HG02798 (cell line): ENCODE results near the gene DMRTA2.

Experiments
- ATAC-seq: cut with Tn5 transposase; IDR thresholded peaks from one replicate; pipeline ENCODE4 v1.9.1; 2021; ENCODE audit warnings: mild to moderate bottlenecking; ENCODE audit not compliant: unreplicated experiment, poor library complexity

Gene DMRTA2

GRCh38 chr1:50422946-50423669, at the start of gene DMRTA2:
Gene DMRTA2 (minus strand): TSS chr1:50423443. CDS start chr1:50421536, 1,907 bp downstream.
- ATAC-seq = no peak

GRCh38 chr1:50471967-50472366, 48.7 kb upstream of the DMRTA2 start:
- ATAC-seq = no peak

- no peak for ATAC-seq
Measured at GRCh38 chr1:50462964-50463363, 39.7 kb upstream of the DMRTA2 start.

GRCh38 chr1:50458507-50458906, 35.3 kb upstream of the DMRTA2 start:
- ATAC-seq = no peak

GRCh38 chr1:50454911-50455310, 31.7 kb upstream of the DMRTA2 start:
- ATAC-seq = no peak

- no peak for ATAC-seq
Measured at GRCh38 chr1:50453266-50453665, 30.0 kb upstream of the DMRTA2 start.

GRCh38 chr1:50452700-50453099, 29.5 kb upstream of the DMRTA2 start:
- ATAC-seq = no peak

- ATAC-seq = no peak
Measured at GRCh38 chr1:50450861-50451653, 27.8 kb upstream of the DMRTA2 start.

- no peak for ATAC-seq
Measured at GRCh38 chr1:50447961-50448360, 24.7 kb upstream of the DMRTA2 start.

GRCh38 chr1:50441183-50441582, 17.9 kb upstream of the DMRTA2 start:
- ATAC-seq = no peak

- ATAC-seq = no peak
Measured at GRCh38 chr1:50438945-50439344, 15.7 kb upstream of the DMRTA2 start.

GRCh38 chr1:50436489-50436888, 13.2 kb upstream of the DMRTA2 start:
- no peak for ATAC-seq

- ATAC-seq = no peak
Measured at GRCh38 chr1:50430010-50430405, 6.8 kb upstream of the DMRTA2 start.

GRCh38 chr1:50427818-50428779, 4.9 kb upstream of the DMRTA2 start:
- ATAC-seq = no peak

- no peak for ATAC-seq
Measured at GRCh38 chr1:50427086-50427817, 4.0 kb upstream of the DMRTA2 start.

- no peak for ATAC-seq
Measured at GRCh38 chr1:50426702-50427085, 3.5 kb upstream of the DMRTA2 start.

- ATAC-seq = no peak
Measured at GRCh38 chr1:50426108-50426700, 3.0 kb upstream of the DMRTA2 start.

- no peak for ATAC-seq
Measured at GRCh38 chr1:50425376-50426107, 2.3 kb upstream of the DMRTA2 start.

GRCh38 chr1:50424884-50425375, 1.7 kb upstream of the DMRTA2 start:
- no peak for ATAC-seq
